ENCODE results near the gene PFDN4. TPM values are rescaled to one million over a fixed set of nuclear protein-coding genes. Genes with fewer than 3 reads are reported as not detected.

Gene PFDN4
- total and polyA plus RNA-seq, 2 of the 13 experiments (the other 11 are each of a cell fraction or from before 2014, with no cell fraction given), result 59.8 to 227 TPM

GRCh38 chr20:54172856-54173652 lies 34.8 kb upstream of the PFDN4 start (continued):
- peak; percentile 51 for TF ChIP-seq UBTF (CRISPR knock-in tag; IDR thresholded peaks at IDR 0.05)

DNA sequence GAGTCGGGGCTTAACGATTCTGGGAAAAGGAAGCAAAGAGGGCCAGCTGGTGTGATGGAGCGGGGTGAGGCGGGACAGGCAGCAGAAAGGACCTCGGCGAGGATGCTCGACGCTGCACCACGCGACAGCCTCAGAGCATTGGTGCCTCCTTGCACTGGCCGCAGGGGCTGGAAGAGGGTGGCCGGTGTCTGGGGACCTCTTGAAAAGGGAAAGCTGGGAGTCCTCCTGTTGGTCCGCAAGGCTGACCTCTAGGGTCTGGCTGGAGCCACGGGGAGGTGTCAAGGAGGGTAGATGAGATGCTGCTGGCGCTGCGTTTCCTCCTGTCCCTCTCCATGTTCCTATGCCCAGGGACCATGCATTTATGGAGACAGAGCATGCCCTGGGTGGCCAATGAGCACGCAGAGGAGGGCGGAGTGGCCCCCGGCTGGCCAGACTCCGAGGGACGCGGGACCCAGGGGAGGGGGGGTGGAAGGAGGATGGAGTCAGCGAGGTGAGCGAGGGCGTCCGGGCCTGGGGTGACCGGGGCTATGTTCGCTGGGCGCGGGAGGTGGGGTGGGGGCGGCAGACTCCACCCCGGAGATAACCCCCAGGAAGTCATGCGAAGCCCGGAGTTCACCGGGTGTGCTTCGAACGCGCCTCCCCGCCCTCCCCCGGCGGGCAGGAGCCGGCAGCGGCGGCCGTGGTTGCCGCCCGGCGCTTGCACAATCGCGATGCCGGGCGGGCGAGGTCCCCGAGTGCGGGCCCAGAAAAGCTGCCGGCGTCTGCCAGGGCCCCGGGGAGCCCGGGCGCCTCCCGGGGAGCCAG lies 34.0 kb upstream of the PFDN4 start, which contains the start of gene CYP24A1:
Gene CYP24A1 (minus strand): TSS at position 334 of the 804 bp plus-strand sequence. CDS start 407 bp downstream, outside the sequence.
- ATAC-seq (peak; percentile 68), DNase-seq (ENCODE audit: low spot score) (peak; percentile 80)
- no peak for TF ChIP-seq JUND (CRISPR knock-in tag; IDR thresholded peaks at IDR 0.05)
- TF ChIP-seq CBFB (CRISPR knock-in tag; IDR thresholded peaks at IDR 0.05), result peak; percentile 29; the same call in 1 of the 2 replicates
- no peak for TF ChIP-seq ZNF790 (CRISPR knock-in tag; IDR thresholded peaks at IDR 0.05; ENCODE audit: borderline replicate concordance)
- TF ChIP-seq, protein P1, sequence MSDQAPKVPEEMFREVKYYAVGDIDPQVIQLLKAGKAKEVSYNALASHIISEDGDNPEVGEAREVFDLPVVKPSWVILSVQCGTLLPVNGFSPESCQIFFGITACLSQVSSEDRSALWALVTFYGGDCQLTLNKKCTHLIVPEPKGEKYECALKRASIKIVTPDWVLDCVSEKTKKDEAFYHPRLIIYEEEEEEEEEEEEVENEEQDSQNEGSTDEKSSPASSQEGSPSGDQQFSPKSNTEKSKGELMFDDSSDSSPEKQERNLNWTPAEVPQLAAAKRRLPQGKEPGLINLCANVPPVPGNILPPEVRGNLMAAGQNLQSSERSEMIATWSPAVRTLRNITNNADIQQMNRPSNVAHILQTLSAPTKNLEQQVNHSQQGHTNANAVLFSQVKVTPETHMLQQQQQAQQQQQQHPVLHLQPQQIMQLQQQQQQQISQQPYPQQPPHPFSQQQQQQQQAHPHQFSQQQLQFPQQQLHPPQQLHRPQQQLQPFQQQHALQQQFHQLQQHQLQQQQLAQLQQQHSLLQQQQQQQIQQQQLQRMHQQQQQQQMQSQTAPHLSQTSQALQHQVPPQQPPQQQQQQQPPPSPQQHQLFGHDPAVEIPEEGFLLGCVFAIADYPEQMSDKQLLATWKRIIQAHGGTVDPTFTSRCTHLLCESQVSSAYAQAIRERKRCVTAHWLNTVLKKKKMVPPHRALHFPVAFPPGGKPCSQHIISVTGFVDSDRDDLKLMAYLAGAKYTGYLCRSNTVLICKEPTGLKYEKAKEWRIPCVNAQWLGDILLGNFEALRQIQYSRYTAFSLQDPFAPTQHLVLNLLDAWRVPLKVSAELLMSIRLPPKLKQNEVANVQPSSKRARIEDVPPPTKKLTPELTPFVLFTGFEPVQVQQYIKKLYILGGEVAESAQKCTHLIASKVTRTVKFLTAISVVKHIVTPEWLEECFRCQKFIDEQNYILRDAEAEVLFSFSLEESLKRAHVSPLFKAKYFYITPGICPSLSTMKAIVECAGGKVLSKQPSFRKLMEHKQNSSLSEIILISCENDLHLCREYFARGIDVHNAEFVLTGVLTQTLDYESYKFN (CRISPR knock-in tag; conservative IDR thresholded peaks at IDR 0.05), result no peak
- TF ChIP-seq, protein P2, sequence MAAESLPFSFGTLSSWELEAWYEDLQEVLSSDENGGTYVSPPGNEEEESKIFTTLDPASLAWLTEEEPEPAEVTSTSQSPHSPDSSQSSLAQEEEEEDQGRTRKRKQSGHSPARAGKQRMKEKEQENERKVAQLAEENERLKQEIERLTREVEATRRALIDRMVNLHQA (CRISPR knock-in tag; IDR thresholded peaks at IDR 0.05), result no peak
- TF ChIP-seq SMARCE1 (IDR thresholded peaks at IDR 0.05; ENCODE audit: borderline replicate concordance), result no peak
- TF ChIP-seq GABPA (IDR thresholded peaks at IDR 0.05; ENCODE audit: low read depth, low read length), result no peak
- no peak for TF ChIP-seq GABPA (CRISPR knock-in tag; IDR thresholded peaks at IDR 0.05; ENCODE audit: low read depth)
- TF ChIP-seq MEF2D (CRISPR knock-in tag; IDR thresholded peaks at IDR 0.05), result no peak
- no peak for TF ChIP-seq NFRKB (IDR thresholded peaks at IDR 0.05)
- TF ChIP-seq SMARCC2 (IDR thresholded peaks at IDR 0.05), result no peak
- no peak for TF ChIP-seq MBD4 (IDR thresholded peaks at IDR 0.05; ENCODE audit: borderline replicate concordance, low read length)

More for the DNA sequence above, 34.0 kb upstream of the PFDN4 start, which contains the start of gene CYP24A1:
- Histone ChIP-seq H2AFZ (ENCODE audit: low read length) (no peak within 1 kb of the TSS), H3K27ac (ENCODE audit: extremely low read length, insufficient read depth, low read length) (peak within 1 kb of the TSS; percentile 1), H4K20me1 (ENCODE audit: insufficient read depth, low read length) (no peaks in the 10 kb centered on the region), H3K27me3 (ENCODE audit: control insufficient read depth in 1 of 2, insufficient read depth in 2 of 2, low read length in 2 of 2) (no peaks in the 10 kb centered on the region), H3K9ac (ENCODE audit: insufficient read depth, low read depth, low read length) (peak within 1 kb of the TSS; percentile 63), H3K9me3 (ENCODE audit: low read length) (no peaks in the 10 kb centered on the region), H3K4me2 (ENCODE audit: low read depth, low read length) (peak within 1 kb of the TSS; percentile 81), H3K4me3 (replicated peaks in 1 of 3; ENCODE audit: insufficient read depth in 1 of 3, low read depth in 2 of 3, low read length in 3 of 3) (peak within 1 kb of the TSS; percentile 48 to 64 (median 54)), H3K79me2 (ENCODE audit: insufficient read depth, low read length) (no peaks in the 10 kb centered on the region), H3K36me3 (replicated peaks in 1 of 2; ENCODE audit: control insufficient read depth in 1 of 2, insufficient read depth in 2 of 2, low read length in 2 of 2) (no peaks in the 10 kb centered on the region), H3K4me1 (ENCODE audit: insufficient read depth, low read length) (peaks cover 82% of the 10 kb centered on the region)
- POLR2A ChIA-PET, result interaction anchor here (1.4 to 4.4 kb wide), 5 partner anchors 21 to 70 kb away, joined by 4 to 22 read pairs (median 14); no protein-coding TSS in a partner anchor
- intact Hi-C loops (cut with micrococcal nuclease; ENCODE audit: unreplicated experiment) (no loop called here), in situ Hi-C loops (cut with HindIII; ENCODE audit: extremely low pct_ligation_motif_present, low pct_unique_long_range_greater_than_20kb) (no loop called here)
- no TSS peak for BruUV-seq (replicated peaks)
- no peak for FAIRE-seq
- 56% methylated on average over 48 of the region's 61 CpGs for WGBS (ENCODE audit: low lambda C conversion rate)
- CTCF ChIA-PET (ENCODE audit: low intra/inter-chr PET ratio, low total read pairs), result no interaction called here
